Omental fat pad (tissue), 4 donors: ENCODE data around the gene ESX1. TPM values are rescaled to one million over a fixed set of nuclear protein-coding genes. Genes with fewer than 3 reads are reported as not detected.
"Not testable (repeated sequence)": the region's sequence is repeated elsewhere in the genome, so short reads cannot be mapped to it uniquely, and the experiment has no call there.

Source experiments
- ATAC-seq: fragments of 150-250 bp; one replicate; pipeline ENCODE4 v1.9.1; 2016; ENCODE audit warnings: mild to moderate bottlenecking, moderate library complexity; ENCODE audit not compliant: low FRiP score
- DNase-seq: peaks from one replicate; pipeline ENCODE4 v3.0.0-alpha.2; 2019; ENCODE audit warnings: low spot score
- CTCF ChIP-seq, 3 donors: fragments of 450-650 bp; IDR thresholded peaks; one replicate each; pipeline ENCODE4 v1.5.1; 2016 to 2017; ENCODE audit warnings: antibody characterized with exemption in 3 of 3, mild to moderate bottlenecking in 3 of 3, moderate library complexity in 2 of 3
- total RNA-seq, 4 donors: library from RNA; depleted of rRNA; stranded (reverse); fragments of >200 nt; gene quantifications; one replicate each; pipeline ENCODE4 v1.1.0, GENCODE V29; 2016

The ESX1 gene
- total RNA-seq, 4 donors from 2014 or later: 0.36 TPM; not detected in 3

- ATAC-seq: no peak
- TF ChIP-seq CTCF (IDR thresholded peaks at IDR 0.05): no peak
Measured at GRCh38 chrX:104281564-104281963, 26.8 kb upstream of the ESX1 start.

GRCh38 chrX:104280609-104281008, 25.9 kb upstream of the ESX1 start:
- TF ChIP-seq CTCF (IDR thresholded peaks at IDR 0.05): no peak

More at GRCh38 chrX:104281564-104281963, 26.8 kb upstream of the ESX1 start:
- no peak for DNase-seq

DNA sequence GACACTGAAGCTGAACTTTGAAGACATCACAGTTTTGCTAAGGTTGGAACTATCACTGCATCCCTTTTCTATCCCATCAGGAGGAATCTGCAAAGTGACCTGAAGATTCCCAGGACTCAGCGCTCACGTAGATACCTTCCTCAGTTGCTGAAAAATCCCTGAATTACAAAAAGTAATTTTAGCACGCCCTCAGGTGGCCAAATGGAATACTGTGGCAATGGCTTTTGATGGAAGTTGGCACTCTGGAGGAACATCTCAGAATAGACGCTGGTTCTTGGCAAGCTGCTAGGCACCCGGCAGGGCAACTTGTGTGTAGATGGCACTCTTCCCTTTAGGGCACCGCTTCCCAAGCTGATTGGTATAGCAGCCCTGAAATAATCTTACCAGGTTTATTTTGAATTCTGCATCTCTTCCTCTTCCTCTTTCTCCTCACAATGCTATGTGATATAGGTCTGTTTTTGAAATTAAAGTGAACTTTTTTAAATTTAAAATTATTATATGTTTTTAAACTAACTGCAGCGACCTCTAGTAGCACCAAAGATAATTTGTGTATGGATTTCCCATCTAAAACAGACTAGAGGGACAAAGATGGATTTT, 16.3 kb upstream of the ESX1 start:
- no peak for DNase-seq
- no peak for TF ChIP-seq CTCF (IDR thresholded peaks at IDR 0.05)
- ATAC-seq: no peak

More at GRCh38 chrX:104280609-104281008, 25.9 kb upstream of the ESX1 start:
- ATAC-seq: no peak
- no peak for DNase-seq

DNA sequence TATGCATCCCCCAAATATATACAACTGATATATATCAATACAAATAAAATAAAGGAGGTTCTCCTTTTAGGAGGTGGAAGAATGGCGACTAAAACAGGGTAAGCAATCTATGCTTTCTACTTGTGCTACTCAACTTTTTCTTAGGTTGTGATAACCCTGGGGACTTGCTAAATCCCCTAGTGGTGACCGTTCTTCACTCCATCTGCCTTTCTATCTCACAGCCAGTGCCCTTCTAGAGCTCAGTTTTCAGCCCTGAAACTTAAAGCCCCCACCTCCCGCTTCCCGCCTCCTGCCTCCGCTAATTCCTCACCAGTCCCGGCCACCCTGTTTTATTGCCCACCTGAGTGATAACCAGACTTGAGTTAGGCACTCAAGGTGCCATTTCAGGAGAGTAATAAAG, 15.5 kb upstream of the ESX1 start:
- TF ChIP-seq CTCF (IDR thresholded peaks at IDR 0.05): no peak
- ATAC-seq (no peak), DNase-seq (no peak)

DNA sequence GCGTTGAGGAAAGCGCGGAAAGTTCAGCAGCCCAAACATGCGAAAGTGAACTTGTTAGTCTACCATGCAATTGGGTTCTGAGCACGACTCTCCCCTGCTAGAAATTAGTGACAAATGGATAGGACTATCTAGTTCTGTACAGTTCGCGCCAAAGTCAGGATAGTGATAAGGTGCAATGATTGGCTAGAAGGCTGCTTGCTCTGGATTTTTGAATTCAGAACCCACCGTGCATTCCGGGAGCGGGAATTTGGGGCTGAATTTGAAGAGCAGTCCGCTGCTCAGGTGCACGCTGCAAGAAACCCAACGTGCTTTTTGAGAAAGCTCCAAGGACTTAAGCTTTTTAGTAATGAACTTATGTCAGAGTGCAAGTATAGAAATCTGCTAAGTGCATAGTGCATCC, 732 bp upstream of the ESX1 start:
- TF ChIP-seq CTCF (IDR thresholded peaks at IDR 0.05): no peak
- ATAC-seq: no peak
- DNase-seq: no peak

DNA sequence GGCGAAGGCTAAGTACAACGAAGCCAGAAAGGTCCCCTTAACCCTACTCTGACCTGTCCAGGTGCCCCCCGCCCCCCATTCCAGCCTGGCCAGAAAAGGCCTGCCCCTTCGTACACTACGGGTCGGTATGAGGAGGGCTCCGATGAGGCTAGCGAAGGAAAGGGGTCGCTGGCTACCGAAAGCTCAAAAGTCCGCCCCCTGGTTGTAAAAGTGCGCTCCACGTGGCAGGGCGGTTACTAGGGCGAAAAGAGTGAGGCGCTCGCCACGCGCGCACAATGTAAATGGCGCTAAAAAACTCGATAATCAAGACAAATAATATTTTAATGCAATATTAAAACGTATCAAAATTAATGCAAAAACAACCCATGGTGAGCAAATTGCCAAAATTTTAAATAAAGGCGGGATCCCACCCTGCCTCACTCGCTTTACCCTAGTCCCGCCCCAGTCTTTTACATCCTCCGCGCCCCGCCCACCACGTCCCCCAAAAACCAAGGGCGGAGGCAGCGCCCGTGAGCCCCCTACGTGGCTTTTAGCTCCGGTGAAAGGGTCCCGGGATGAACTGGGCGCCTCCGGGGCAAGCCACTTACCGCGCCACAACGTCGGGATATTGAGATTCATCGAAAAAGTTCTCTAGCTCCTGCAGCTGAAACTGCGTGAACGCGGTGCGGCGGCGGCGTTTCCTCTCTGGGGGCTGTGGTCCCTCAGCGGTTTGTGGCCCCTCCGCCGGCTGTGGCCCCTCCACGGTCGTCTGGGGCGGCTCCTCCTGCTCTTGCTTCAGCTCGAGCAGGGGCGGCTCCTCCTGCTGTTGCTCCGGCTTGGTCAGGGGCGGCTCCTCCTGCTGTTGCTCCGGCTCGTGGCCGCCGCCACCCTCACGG, 929 bp downstream of the ESX1 start:
- no peak for TF ChIP-seq CTCF (IDR thresholded peaks at IDR 0.05)
- ATAC-seq (no peak), DNase-seq (no peak)

GRCh38 chrX:104250470-104250869, 4.3 kb downstream of the ESX1 start:
- DNase-seq (no peak), ATAC-seq (no peak)
- no peak for TF ChIP-seq CTCF (IDR thresholded peaks at IDR 0.05)

DNA sequence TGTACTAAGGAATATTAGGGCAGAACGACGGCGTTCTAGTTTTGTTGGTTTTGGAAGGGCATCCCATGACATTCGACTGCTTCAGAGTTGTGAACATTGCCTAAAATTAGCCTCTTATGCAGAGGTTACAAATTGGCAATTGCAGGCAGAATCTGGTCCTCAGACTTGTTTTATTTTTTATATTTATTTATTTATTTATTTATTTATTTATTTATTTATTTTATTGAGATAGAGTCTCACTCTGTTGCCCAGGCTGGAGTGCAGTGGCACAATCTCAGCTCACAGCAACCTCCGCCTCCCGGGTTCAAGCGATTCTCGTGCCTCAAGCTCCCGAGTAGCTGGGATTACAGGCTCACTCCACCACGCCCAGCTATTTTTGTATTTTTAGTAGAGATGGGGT, 24.7 kb downstream of the ESX1 start:
- not testable (repeated sequence) for ATAC-seq, DNase-seq
